K562 (cell line): ENCODE data around the gene TRMT112. TPM values are rescaled to one million over a fixed set of nuclear protein-coding genes. Genes with fewer than 3 reads are reported as not detected.

Experiments
- CBFA2T2 ChIP-seq: fragments of 450-650 bp; conservative IDR thresholded peaks from 2 replicates; pipeline ENCODE4 v1.6.1; 2017; ENCODE audit warnings: mild to moderate bottlenecking
- CBX5 ChIP-seq: IDR thresholded peaks from 2 replicates; pipeline ENCODE4 v1.6.1; 2014; ENCODE audit warnings: low read depth, borderline replicate concordance
- DPF2 ChIP-seq: fragments of 450-650 bp; IDR thresholded peaks from 2 replicates; pipeline ENCODE4 v1.6.1; 2016
- FOXP1 ChIP-seq: sonication (generic); formaldehyde crosslinking; IDR thresholded peaks from 2 replicates; pipeline ENCODE4 v1.8.0; 2022; ENCODE audit warnings: mild to moderate bottlenecking, missing genetic modification reagents
- FUS ChIP-seq: fragments of 200-400 bp; formaldehyde crosslinking; optimal IDR thresholded peaks from 2 replicates; pipeline ENCODE3; 2017; ENCODE audit warnings: low read depth, low read length
- MAFF ChIP-seq: IDR thresholded peaks from 2 replicates; pipeline ENCODE4 v1.6.1; 2012; ENCODE audit warnings: low read length, improper control_type of control experiment
- MBD2 ChIP-seq: sonication (generic); IDR thresholded peaks from 2 replicates; pipeline ENCODE4 v1.6.1; 2016; ENCODE audit warnings: low read depth, borderline replicate concordance
- NCOA6 ChIP-seq: fragments of 450-650 bp; IDR thresholded peaks from 2 replicates; pipeline ENCODE4 v1.6.1; 2017; ENCODE audit warnings: mild to moderate bottlenecking
- NFE2 ChIP-seq: IDR thresholded peaks from 2 replicates; pipeline ENCODE4 v1.6.1; 2014; ENCODE audit warnings: antibody characterized with exemption, low read depth
- NR4A1 ChIP-seq, 2 experiments: fragments of 250-450 bp in 1 of 2; fragments of 450-650 bp in 1 of 2; sonication (Bioruptor Pico) in 1 of 2; IDR thresholded peaks; 2 replicates each; pipeline versions ENCODE4 v1.4.0 to v1.6.1; 2016 to 2020; ENCODE audit warnings: mild to moderate bottlenecking in 2 of 2, missing compliant biosample characterization in 1 of 2, missing genetic modification characterization in 1 of 2, moderate library complexity in 1 of 2
- PCBP2 ChIP-seq: fragments of 200-400 bp; formaldehyde crosslinking; IDR thresholded peaks from 2 replicates; pipeline ENCODE4 v1.6.1; 2018; ENCODE audit warnings: low read length, low read depth, mild to moderate bottlenecking, moderate library complexity; ENCODE audit not compliant: poor library complexity, severe bottlenecking
- PHF20 ChIP-seq: fragments of 450-650 bp; IDR thresholded peaks from 2 replicates; pipeline ENCODE4 v1.6.1; 2018; ENCODE audit not compliant: partially characterized antibody
- PTRF ChIP-seq: fragments of 450-650 bp; IDR thresholded peaks from 2 replicates; pipeline ENCODE4 v1.6.1; 2016; ENCODE audit warnings: mild to moderate bottlenecking, missing genetic modification characterization, missing compliant biosample characterization
- RBBP5 ChIP-seq: fragments of 200-600 bp; sonication (generic); IDR thresholded peaks from 2 replicates; pipeline ENCODE4 v1.6.1; 2012; ENCODE audit warnings: borderline replicate concordance, mild to moderate bottlenecking, low read length, control low read depth, inconsistent platforms; ENCODE audit not compliant: insufficient read depth, poor library complexity, severe bottlenecking
- RBM34 ChIP-seq: fragments of 200-400 bp; formaldehyde crosslinking; IDR thresholded peaks from 2 replicates; pipeline ENCODE4 v1.6.1; 2018; ENCODE audit warnings: low read length, borderline replicate concordance; ENCODE audit not compliant: insufficient read depth
- STAT5B ChIP-seq: fragments of 250-450 bp; sonication (Bioruptor Pico); IDR thresholded peaks from 2 replicates; pipeline ENCODE4 v1.8.0; 2021; ENCODE audit warnings: mild to moderate bottlenecking, inconsistent platforms
- TCF3 ChIP-seq: sonication (generic); formaldehyde crosslinking; IDR thresholded peaks from 2 replicates; pipeline ENCODE4 v1.4.0; 2020; ENCODE audit warnings: mild to moderate bottlenecking, missing genetic modification reagents
- U2AF2 ChIP-seq: fragments of 200-400 bp; formaldehyde crosslinking; optimal IDR thresholded peaks from 2 replicates; pipeline ENCODE3; 2017; ENCODE audit warnings: low read depth, mild to moderate bottlenecking, low read length
- ZFPM2 ChIP-seq: fragments of 250-450 bp; sonication (Bioruptor Pico); IDR thresholded peaks from 2 replicates; pipeline ENCODE4 v1.5.1; 2022; ENCODE audit warnings: mild to moderate bottlenecking
- ZNF146 ChIP-seq: IDR thresholded peaks from one replicate; pipeline ENCODE4 v1.6.1; 2018; ENCODE audit warnings: missing compliant biosample characterization; ENCODE audit not compliant: unreplicated experiment
- ZNF436 ChIP-seq: fragments of 250-450, 450-650 bp; sonication (Bioruptor Pico); formaldehyde crosslinking; IDR thresholded peaks from 2 replicates; pipeline ENCODE4 v1.7.0; 2020; ENCODE audit warnings: mild to moderate bottlenecking
- ZNF699 ChIP-seq: fragments of 250-450 bp; sonication (Bioruptor Pico); IDR thresholded peaks from 2 replicates; pipeline ENCODE4 v1.8.0; 2021; ENCODE audit warnings: mild to moderate bottlenecking, moderate library complexity; ENCODE audit not compliant: insufficient replicate concordance
- ZNF75A ChIP-seq: fragments of 450-650 bp; formaldehyde crosslinking; IDR thresholded peaks from 2 replicates; pipeline ENCODE4 v1.4.0; 2020; ENCODE audit warnings: mild to moderate bottlenecking
- polyA plus RNA-seq, 8 experiments: library from polyadenylated mRNA; depleted of rRNA in 4 of 8; stranded (reverse) in 5 of 8; unstranded in 3 of 8; fragments of >200 nt; fragmentation: Nextera tagmentation in 2 of 8; fragmentation: Illumina TruSeq in 1 of 8; extraction: Ambion mirVana in 2 of 8; extraction: Trizol in 1 of 8; gene quantifications; 2 replicates each; pipeline versions ENCODE4 v1.2.1 to v1.2.3, GENCODE V29; 2011 to 2014; ENCODE audit warnings: inconsistent platforms in 1 of 8, missing spikeins in 1 of 8
- total RNA-seq, 7 experiments: library from RNA; depleted of rRNA in 6 of 7; stranded (reverse); fragments of >200 nt in 6 of 7; fragmentation: Illumina TruSeq in 2 of 7; extraction: Trizol in 2 of 7; gene quantifications; 2 replicates each; pipeline versions ENCODE4 v1.2.1 to v1.2.3, GENCODE V29; 2011 to 2021; ENCODE audit warnings: low replicate concordance in 1 of 7
- TF ChIP-seq, protein P1 (sequence below): fragments of 250-450 bp; sonication (Bioruptor Pico); IDR thresholded peaks from 2 replicates; pipeline ENCODE4 v1.8.0; 2021; ENCODE audit warnings: mild to moderate bottlenecking, moderate library complexity
- TF ChIP-seq, protein P2 (sequence below): sonication (generic); formaldehyde crosslinking; IDR thresholded peaks from 2 replicates; pipeline ENCODE4 v1.8.0; 2022; ENCODE audit warnings: mild to moderate bottlenecking, low read depth, missing genetic modification reagents
- TF ChIP-seq, protein P3 (sequence below): fragments of 450-650 bp; formaldehyde crosslinking; IDR thresholded peaks from 2 replicates; pipeline ENCODE4 v1.4.0; 2022; ENCODE audit warnings: missing genetic modification characterization
- TF ChIP-seq, protein P4 (sequence below): fragments of 250-450 bp; sonication (Bioruptor Pico); IDR thresholded peaks from 2 replicates; pipeline ENCODE4 v1.5.0; 2021

The TRMT112 gene
- total and polyA plus RNA-seq, 9 of the 15 experiments (the other 6 are each of a cell fraction or from before 2014, with no cell fraction given): 162 to 444 (median 300) TPM

DNA sequence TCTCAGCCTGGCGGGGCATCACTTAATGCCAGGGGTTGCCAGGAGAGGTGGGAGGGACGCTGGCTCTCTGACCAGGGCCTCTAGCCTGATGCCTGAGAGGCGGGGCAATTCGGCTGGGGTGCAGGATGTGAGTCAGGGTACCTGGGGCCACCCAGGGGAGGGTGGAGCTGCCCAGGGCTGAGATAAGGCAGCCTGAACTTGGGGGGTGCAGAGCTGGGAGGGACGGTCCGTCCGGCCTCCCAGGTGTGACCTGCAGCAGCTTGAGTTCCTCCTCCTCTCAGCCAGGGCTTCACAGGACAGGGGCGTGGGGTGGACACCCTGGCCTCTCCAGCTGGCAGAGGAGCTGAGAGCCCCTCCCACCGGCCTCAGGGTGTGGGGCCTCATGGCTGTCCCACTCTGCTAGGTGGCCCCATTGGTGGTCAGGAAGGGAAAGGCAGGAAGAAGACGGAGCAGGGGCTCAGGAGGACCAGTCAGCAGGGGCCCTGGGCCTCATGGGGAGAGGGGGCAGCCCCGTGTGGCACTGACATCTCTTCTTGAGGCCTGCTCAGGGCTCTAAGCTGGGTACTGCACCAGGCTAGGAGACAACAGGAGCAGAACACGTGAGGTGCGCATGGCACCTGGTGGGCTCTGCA, 40.7 kb upstream of the TRMT112 start (continued):
- TF ChIP-seq, protein P1, sequence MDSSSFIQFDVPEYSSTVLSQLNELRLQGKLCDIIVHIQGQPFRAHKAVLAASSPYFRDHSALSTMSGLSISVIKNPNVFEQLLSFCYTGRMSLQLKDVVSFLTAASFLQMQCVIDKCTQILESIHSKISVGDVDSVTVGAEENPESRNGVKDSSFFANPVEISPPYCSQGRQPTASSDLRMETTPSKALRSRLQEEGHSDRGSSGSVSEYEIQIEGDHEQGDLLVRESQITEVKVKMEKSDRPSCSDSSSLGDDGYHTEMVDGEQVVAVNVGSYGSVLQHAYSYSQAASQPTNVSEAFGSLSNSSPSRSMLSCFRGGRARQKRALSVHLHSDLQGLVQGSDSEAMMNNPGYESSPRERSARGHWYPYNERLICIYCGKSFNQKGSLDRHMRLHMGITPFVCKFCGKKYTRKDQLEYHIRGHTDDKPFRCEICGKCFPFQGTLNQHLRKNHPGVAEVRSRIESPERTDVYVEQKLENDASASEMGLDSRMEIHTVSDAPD: no peak
- TF ChIP-seq ZNF75A (CRISPR knock-in tag) (no peak), ZNF699 (CRISPR knock-in tag) (no peak), TCF3 (CRISPR knock-in tag) (no peak; the same call in 1 of the 2 replicates), NFE2 (no peak), PHF20 (no peak), U2AF2 (no peak), PTRF (tag) (no peak), DPF2 (peak; percentile 70; the same call in 1 of the 2 replicates), FOXP1 (CRISPR knock-in tag) (no peak), CBFA2T2 (0 out of 2 replicates have a peak, but pooled peaks have one; percentile 2), STAT5B (CRISPR knock-in tag) (no peak), RBM34 (no peak), MAFF (no peak), NR4A1 (CRISPR knock-in tag; IDR thresholded peaks at IDR 0.05) (no peak), NR4A1 (tag; IDR thresholded peaks at IDR 0.05) (no peak), ZFPM2 (CRISPR knock-in tag) (no peak), CBX5 (no peak), FUS (no peak), RBBP5 (no peak), ZNF146 (CRISPR knock-in tag) (no peak), MBD2 (0 out of 2 replicates have a peak, but pooled peaks have one; percentile 26), ZNF436 (CRISPR knock-in tag) (no peak), NCOA6 (no peak), PCBP2 (no peak)
- TF ChIP-seq, protein P2, sequence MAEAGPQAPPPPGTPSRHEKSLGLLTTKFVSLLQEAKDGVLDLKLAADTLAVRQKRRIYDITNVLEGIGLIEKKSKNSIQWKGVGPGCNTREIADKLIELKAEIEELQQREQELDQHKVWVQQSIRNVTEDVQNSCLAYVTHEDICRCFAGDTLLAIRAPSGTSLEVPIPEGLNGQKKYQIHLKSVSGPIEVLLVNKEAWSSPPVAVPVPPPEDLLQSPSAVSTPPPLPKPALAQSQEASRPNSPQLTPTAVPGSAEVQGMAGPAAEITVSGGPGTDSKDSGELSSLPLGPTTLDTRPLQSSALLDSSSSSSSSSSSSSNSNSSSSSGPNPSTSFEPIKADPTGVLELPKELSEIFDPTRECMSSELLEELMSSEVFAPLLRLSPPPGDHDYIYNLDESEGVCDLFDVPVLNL: no peak
- TF ChIP-seq, protein P3, sequence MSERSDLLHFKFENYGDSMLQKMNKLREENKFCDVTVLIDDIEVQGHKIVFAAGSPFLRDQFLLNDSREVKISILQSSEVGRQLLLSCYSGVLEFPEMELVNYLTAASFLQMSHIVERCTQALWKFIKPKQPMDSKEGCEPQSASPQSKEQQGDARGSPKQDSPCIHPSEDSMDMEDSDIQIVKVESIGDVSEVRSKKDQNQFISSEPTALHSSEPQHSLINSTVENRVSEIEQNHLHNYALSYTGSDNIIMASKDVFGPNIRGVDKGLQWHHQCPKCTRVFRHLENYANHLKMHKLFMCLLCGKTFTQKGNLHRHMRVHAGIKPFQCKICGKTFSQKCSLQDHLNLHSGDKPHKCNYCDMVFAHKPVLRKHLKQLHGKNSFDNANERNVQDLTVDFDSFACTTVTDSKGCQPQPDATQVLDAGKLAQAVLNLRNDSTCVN (CRISPR knock-in tag): no peak
- TF ChIP-seq, protein P4, sequence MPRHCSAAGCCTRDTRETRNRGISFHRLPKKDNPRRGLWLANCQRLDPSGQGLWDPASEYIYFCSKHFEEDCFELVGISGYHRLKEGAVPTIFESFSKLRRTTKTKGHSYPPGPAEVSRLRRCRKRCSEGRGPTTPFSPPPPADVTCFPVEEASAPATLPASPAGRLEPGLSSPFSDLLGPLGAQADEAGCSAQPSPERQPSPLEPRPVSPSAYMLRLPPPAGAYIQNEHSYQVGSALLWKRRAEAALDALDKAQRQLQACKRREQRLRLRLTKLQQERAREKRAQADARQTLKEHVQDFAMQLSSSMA (CRISPR knock-in tag): no peak
